ENCODE measurements around the gene PTGES2.

DNA sequence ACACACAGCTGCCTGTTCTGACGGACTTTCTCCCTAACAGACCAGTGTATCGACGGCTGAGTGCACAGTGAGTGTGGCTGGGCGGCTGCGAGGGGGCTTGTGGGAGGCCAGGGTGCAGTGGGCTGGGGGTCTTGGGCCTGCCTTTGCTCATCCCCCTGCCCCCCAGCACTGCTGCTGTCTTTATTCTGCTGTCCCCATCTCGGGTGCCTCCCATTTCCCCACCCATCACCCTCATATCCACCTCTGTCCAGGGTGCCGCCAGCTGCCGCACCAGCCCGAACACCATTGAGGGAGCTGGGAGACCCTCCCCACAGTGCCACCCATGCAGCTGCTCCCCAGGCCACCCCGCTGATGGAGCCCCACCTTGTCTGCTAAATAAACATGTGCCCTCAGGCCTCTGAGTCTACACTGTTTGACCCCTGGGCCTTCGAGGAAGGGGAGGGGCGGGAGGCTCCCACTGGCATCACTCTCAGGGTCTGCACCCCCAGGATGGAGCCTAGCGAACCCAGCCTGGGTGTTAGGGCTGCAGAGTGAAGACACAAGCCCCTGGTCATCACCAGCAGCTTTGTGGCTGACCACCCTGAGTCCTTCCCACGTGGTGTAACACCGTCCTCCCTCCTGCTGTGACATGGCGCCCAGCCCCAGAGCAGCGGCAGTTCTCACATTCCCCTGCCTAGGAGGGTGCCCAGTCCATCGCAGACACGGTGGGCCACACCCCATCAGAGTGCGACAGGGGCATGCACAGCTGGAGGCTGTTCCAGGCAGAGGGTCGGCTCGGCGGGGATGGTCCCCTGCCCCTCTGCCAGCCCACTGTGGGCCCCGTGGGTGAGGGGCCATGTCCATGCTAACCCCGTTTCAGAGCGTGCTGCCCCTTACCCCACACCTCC is 25.8 kb upstream of the PTGES2 start:
- no peak for TF ChIP-seq POLR2A (IDR thresholded peaks at IDR 0.05; ENCODE audit: low read depth, low read length)
- TF ChIP-seq POLR2AphosphoS5 (IDR thresholded peaks at IDR 0.05; ENCODE audit: low read depth, low read length) = no peak
